Measurements from ENCODE around the gene SBNO2. TPM values are rescaled to one million over a fixed set of nuclear protein-coding genes. Genes with fewer than 3 reads are reported as not detected.
A peak's percentile ranks its signal among the peaks of the same experiment; 100 is the strongest.

Gene SBNO2
- 57.4 TPM for total RNA-seq (2013)
- polyA plus RNA-seq (10 to 100 TPM in 1 of 3 donors, 1 to 10 TPM in 1, under 1 TPM in 1; 0.71 to 75.0 (median 2.6) TPM), polyA minus RNA-seq (69.1 and 87.4 TPM in 2 replicates), total RNA-seq (81.9 to 182 (median 111) reads per million in 11 experiments)

- peak; percentile 76 to 88 (median 87) for DNase-seq
- H3K4me3 Mint-ChIP-seq: peak within 1 kb of the TSS; percentile 94 to 95
- peaks cover 77 to 90% of the 10 kb centered on the region in 2 donors for H3K4me1 ChIP-seq (ENCODE audit: control insufficient read depth in 1 of 2, insufficient read depth in 2 of 2, low read length in 2 of 2)
- peak within 1 kb of the TSS; percentile 59 to 99 (median 69) for H3K4me3 ChIP-seq (replicated peaks in 1 of 3; ENCODE audit: low read depth in 2 of 3, low read length in 3 of 3)
- peaks cover 44% of the 10 kb centered on the region for H4K20me1 ChIP-seq (ENCODE audit: insufficient read depth, low read length)
- intact Hi-C loops (cut with micrococcal nuclease): loop anchor here in 1 of 2 donors (5.0 kb wide), 1 partner anchor 42 kb away; no protein-coding TSS in a partner anchor
- H3K4me1 Mint-ChIP-seq: peaks cover 75% of the 10 kb centered on the region
- H3K27me3 ChIP-seq (ENCODE audit: control insufficient read depth in 2 of 2, insufficient read depth in 2 of 2, low read length in 2 of 2): no peaks in the 10 kb centered on the region
- no peaks in the 10 kb centered on the region for H3K9me3 ChIP-seq (replicated peaks in 1 of 2; ENCODE audit: control insufficient read depth in 1 of 2, insufficient read depth in 1 of 2, low read length in 2 of 2)
- H3K27ac Mint-ChIP-seq: peak within 1 kb of the TSS; percentile 91 to 97 (median 95)
- H3K9ac ChIP-seq (ENCODE audit: insufficient read depth, low read length, poor library complexity, severe bottlenecking): peak within 1 kb of the TSS; percentile 86
- 10% methylated on average over 77 of the region's 84 CpGs for WGBS (ENCODE audit: insufficient coverage)
- peaks cover 55% of the 10 kb centered on the region for H3K79me2 ChIP-seq (ENCODE audit: insufficient read depth, low read length)
- H3K9me3 Mint-ChIP-seq: peaks cover 0 to 5% (median 0%) of the 10 kb centered on the region in 7 donors
- H2AFZ ChIP-seq (ENCODE audit: insufficient read depth, low read depth, low read length, poor library complexity, severe bottlenecking): peak within 1 kb of the TSS; percentile 46
- peaks cover 3 to 21% of the 10 kb centered on the region in 2 donors for H3K36me3 ChIP-seq (replicated peaks in 1 of 2; ENCODE audit: control insufficient read depth in 1 of 2, insufficient read depth in 2 of 2, low read length in 2 of 2)
- TF ChIP-seq CTCF (IDR thresholded peaks at IDR 0.05): no peak
- peak within 1 kb of the TSS; percentile 96 for H3K4me2 ChIP-seq (replicated peaks; ENCODE audit: extremely low read depth, low read length, poor library complexity, severe bottlenecking)
- H3K36me3 Mint-ChIP-seq: peaks cover 19 to 24% of the 10 kb centered on the region in 2 donors
- H3K27me3 Mint-ChIP-seq (ENCODE audit: low read depth in 3 of 3): peaks cover 0 to 3% (median 0%) of the 10 kb centered on the region in 3 donors
- peak within 1 kb of the TSS; percentile 53 to 89 for H3K27ac ChIP-seq (ENCODE audit: low read depth in 1 of 2, low read length in 2 of 2)
Measured at GRCh38 chr19:1173845-1174809, at the start of gene SBNO2. TSS of gene SBNO2 (minus strand) at chr19:1174268. CDS start at chr19:1154276, 19,992 bp downstream.
